Activated T-helper 17 cell treated with anti-CD3 and anti-CD28 coated beads, Interleukin-2, amount 50 U/mL, for 72 hours (primary cell): ENCODE results near the gene CFAP45. TPM values are rescaled to one million over a fixed set of nuclear protein-coding genes. Genes with fewer than 3 reads are reported as not detected.
"Not testable (repeated sequence)": the region's sequence is repeated elsewhere in the genome, so short reads cannot be mapped to it uniquely, and the experiment has no call there.

ENCODE experiments used
- ATAC-seq: fragments of 150-1000 bp; cut with Tn5 transposase; replicated peaks from 2 replicates; pipeline ENCODE4 v1.10.0; 2021; ENCODE audit warnings: mild to moderate bottlenecking, moderate library complexity
- H3K27ac Mint-ChIP-seq: one replicate; pipeline ENCODE4 v1.8.0; 2022; ENCODE audit warnings: mixed read lengths
- H3K27me3 Mint-ChIP-seq: one replicate; pipeline ENCODE4 v1.8.0; 2022; ENCODE audit warnings: mixed read lengths
- H3K36me3 Mint-ChIP-seq: one replicate; pipeline ENCODE4 v1.8.0; 2022; ENCODE audit warnings: low read depth, mild to moderate bottlenecking, mixed read lengths
- H3K4me1 Mint-ChIP-seq: one replicate; pipeline ENCODE4 v1.8.0; 2022; ENCODE audit warnings: mixed read lengths
- H3K4me3 Mint-ChIP-seq: one replicate; pipeline ENCODE4 v1.8.0; 2022; ENCODE audit warnings: mild to moderate bottlenecking, mixed read lengths
- H3K9me3 Mint-ChIP-seq: one replicate; pipeline ENCODE4 v1.8.0; 2022; ENCODE audit warnings: mixed read lengths
- total RNA-seq, 2 donors: library from RNA; stranded (reverse); gene quantifications; one replicate each; pipeline ENCODE4 v1.2.3, GENCODE V29; 2022

The CFAP45 gene
- total RNA-seq, 2 donors from 2014 or later = 0.78 to 3.6 TPM

DNA sequence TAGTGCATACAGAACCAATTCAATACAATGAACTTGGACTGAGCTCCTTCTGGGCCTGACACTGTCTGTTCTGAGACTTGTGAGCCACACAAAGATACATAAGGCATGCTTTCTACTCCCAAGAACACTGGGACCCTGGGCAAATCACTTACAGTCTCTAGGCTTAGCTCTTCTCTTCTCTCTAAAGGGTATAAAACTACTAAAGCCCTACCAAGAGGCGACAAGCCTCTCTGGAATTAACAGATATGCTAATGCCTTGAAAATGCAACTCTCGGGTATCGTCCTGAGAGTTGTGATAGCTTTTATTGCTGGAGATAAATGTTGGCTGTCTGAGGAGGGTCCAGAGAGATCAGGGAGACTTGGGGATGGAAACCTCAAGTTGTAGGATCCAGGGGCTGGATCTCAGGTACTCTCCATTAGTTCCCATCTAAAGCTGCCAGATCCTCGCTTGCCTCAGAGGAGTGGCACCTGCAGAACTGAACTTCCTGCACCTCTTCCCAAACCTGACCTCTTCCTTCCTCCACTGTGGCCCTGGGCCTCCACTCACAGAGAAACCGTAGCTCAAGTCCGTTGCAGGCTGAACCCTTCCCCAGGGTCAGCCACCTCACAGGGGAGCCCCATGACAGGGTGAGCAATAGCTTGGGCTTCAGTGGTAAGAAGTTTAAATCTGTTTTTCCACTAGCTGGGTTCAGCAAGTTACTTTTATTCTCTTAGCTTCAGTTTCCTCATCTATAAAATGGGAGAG, 11.5 kb upstream of the CFAP45 start:
- peaks cover 60% of the 10 kb centered on the region for H3K4me1 Mint-ChIP-seq
- H3K27ac Mint-ChIP-seq = peak overlapping the region; percentile 97
- ATAC-seq = peak; percentile 53
- peaks cover 27% of the 10 kb centered on the region for H3K36me3 Mint-ChIP-seq
- no peaks in the 10 kb centered on the region for H3K27me3 Mint-ChIP-seq
- H3K9me3 Mint-ChIP-seq = no peaks in the 10 kb centered on the region
- peak overlapping the region; percentile 75 for H3K4me3 Mint-ChIP-seq

GRCh38 chr1:159908031-159908940, 8.3 kb upstream of the CFAP45 start:
- no peaks in the 10 kb centered on the region for H3K9me3 Mint-ChIP-seq
- peak overlapping the region; percentile 90 for H3K27ac Mint-ChIP-seq
- ATAC-seq = no peak
- peaks cover 6% of the 10 kb centered on the region for H3K36me3 Mint-ChIP-seq
- peaks cover 38% of the 10 kb centered on the region for H3K4me1 Mint-ChIP-seq
- H3K27me3 Mint-ChIP-seq = no peaks in the 10 kb centered on the region
- no peak overlapping the region for H3K4me3 Mint-ChIP-seq

DNA sequence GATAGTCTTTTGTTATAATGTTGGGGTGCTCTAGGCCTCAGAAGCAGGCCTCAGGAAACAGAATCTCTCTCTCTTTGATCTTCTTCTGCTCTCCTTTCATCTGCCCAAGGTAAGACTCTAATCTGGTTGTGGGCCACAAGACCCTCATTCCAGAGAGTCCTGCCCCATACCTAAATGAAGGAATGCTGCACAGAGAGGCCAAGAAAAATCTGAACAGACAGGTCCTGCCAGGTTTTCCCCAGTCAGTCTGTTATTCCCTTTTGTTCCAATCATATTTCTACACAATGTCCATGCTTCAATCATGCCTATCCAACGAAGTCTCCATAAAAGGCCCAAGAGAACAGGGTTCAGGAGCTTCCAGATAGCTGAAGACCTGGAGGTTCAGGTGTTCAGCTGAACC, 7.0 kb upstream of the CFAP45 start:
- Mint-ChIP-seq H3K27ac (peak overlapping the region; percentile 9), H3K36me3 (peaks cover 5% of the 10 kb centered on the region), H3K27me3 (no peaks in the 10 kb centered on the region), H3K4me3 (no peak overlapping the region), H3K9me3 (no peaks in the 10 kb centered on the region), H3K4me1 (peaks cover 30% of the 10 kb centered on the region)
- ATAC-seq = no peak

DNA sequence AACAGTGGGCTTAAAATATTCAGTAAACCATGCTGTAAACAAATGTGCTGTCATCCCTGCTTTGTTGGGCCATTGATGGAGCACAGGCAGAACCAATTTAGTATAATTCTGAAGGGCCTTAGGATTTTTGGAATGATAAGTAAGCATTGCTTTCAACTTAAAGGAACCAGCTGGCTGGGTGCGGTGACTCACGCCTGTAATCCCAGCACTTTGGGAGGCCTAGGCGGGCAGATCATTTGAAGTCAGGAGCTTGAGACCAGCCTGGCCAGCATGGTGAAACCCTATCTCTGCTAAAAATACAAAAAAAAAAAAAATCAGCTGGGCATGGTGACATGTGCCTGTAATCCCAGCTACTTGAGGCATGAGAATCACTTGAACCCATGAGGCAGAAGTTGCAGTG, 4.1 kb upstream of the CFAP45 start:
- H3K36me3 Mint-ChIP-seq, ATAC-seq, H3K27me3 Mint-ChIP-seq, H3K4me1 Mint-ChIP-seq, H3K9me3 Mint-ChIP-seq, H3K4me3 Mint-ChIP-seq, H3K27ac Mint-ChIP-seq: not testable (repeated sequence)

GRCh38 chr1:159902541-159902940, 2.6 kb upstream of the CFAP45 start:
- Mint-ChIP-seq H3K36me3 (no peaks in the 10 kb centered on the region), H3K4me1 (peaks cover 4% of the 10 kb centered on the region), H3K27me3 (no peaks in the 10 kb centered on the region), H3K9me3 (no peaks in the 10 kb centered on the region), H3K27ac (no peak overlapping the region), H3K4me3 (no peak overlapping the region)
- no peak for ATAC-seq

- H3K9me3 Mint-ChIP-seq = no peaks in the 10 kb centered on the region
- no peaks in the 10 kb centered on the region for H3K4me1 Mint-ChIP-seq
- H3K4me3 Mint-ChIP-seq = no peak overlapping the region
- no peak overlapping the region for H3K27ac Mint-ChIP-seq
- no peaks in the 10 kb centered on the region for H3K36me3 Mint-ChIP-seq
- H3K27me3 Mint-ChIP-seq = no peaks in the 10 kb centered on the region
- ATAC-seq = no peak
These were observed 893 bp upstream of the CFAP45 start for GRCh38 chr1:159900755-159901360.

DNA sequence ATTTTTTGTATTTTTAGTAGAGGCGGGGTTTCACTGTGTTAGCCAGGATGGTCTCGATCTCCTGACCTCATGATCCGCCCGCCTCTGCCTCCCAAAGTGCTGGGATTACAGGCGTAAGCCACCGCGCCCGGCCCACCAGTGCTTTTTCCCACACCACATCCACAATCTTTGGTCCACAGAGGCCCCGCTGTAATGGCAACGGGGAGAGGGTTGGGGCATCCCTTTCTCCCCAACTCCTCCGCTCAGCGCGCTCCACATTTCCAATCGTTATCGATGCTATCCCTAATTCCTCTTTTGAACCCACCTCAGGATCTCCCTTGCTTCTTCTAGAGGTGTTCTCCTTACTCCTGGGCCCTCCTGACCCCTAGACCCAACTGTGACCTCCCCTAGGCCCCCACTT, 331 bp downstream of the CFAP45 start:
- H3K4me1 Mint-ChIP-seq, H3K36me3 Mint-ChIP-seq, H3K4me3 Mint-ChIP-seq, H3K27me3 Mint-ChIP-seq, ATAC-seq, H3K9me3 Mint-ChIP-seq: not testable (repeated sequence)
- H3K27ac Mint-ChIP-seq = peak overlapping the region; percentile 26

GRCh38 chr1:159898527-159898926, 1.4 kb downstream of the CFAP45 start:
- no peak for ATAC-seq
- Mint-ChIP-seq H3K27me3 (no peaks in the 10 kb centered on the region), H3K9me3 (no peaks in the 10 kb centered on the region), H3K27ac (no peak overlapping the region), H3K4me1 (no peaks in the 10 kb centered on the region), H3K36me3 (no peaks in the 10 kb centered on the region), H3K4me3 (no peak overlapping the region)

DNA sequence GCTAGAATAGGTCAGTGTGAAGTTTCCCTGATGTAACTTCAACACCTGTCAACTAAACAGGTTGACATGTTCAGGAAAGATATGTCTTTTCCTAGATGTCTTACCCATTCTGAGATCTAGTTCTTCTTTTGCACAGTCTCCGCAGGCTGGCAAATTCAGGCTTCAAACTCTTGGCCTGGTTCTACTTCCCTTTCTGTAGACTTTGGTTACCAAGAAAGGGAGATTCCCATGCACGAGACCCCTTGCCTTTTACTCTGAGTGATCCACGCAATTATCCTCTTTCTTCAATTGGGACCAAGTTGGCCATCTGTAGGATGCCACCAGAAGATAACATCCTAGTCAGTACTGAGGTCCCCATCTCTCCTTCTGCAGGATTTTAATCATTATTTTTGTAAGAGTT, 2.0 kb downstream of the CFAP45 start:
- no peaks in the 10 kb centered on the region for H3K4me1 Mint-ChIP-seq
- no peaks in the 10 kb centered on the region for H3K9me3 Mint-ChIP-seq
- no peaks in the 10 kb centered on the region for H3K36me3 Mint-ChIP-seq
- H3K27ac Mint-ChIP-seq = no peak overlapping the region
- H3K4me3 Mint-ChIP-seq = no peak overlapping the region
- no peak for ATAC-seq
- H3K27me3 Mint-ChIP-seq = no peaks in the 10 kb centered on the region

- H3K9me3 Mint-ChIP-seq = no peaks in the 10 kb centered on the region
- no peaks in the 10 kb centered on the region for H3K27me3 Mint-ChIP-seq
- H3K4me1 Mint-ChIP-seq = no peaks in the 10 kb centered on the region
These were observed 3.4 kb downstream of the CFAP45 start for GRCh38 chr1:159896546-159896930.

GRCh38 chr1:159895836-159896545, 4.0 kb downstream of the CFAP45 start:
- Mint-ChIP-seq H3K27me3 (no peaks in the 10 kb centered on the region), H3K36me3 (no peaks in the 10 kb centered on the region)
- no peak for ATAC-seq

More at GRCh38 chr1:159896546-159896930, 3.4 kb downstream of the CFAP45 start:
- Mint-ChIP-seq H3K27ac (peak overlapping the region; percentile 44), H3K36me3 (no peaks in the 10 kb centered on the region), H3K4me3 (no peak overlapping the region)
- no peak for ATAC-seq

GRCh38 chr1:159895286-159895685, 4.7 kb downstream of the CFAP45 start:
- Mint-ChIP-seq H3K4me1 (peaks cover under 1% of the 10 kb centered on the region), H3K27ac (peak overlapping the region; percentile 58)

More at GRCh38 chr1:159895836-159896545, 4.0 kb downstream of the CFAP45 start:
- Mint-ChIP-seq H3K9me3 (no peaks in the 10 kb centered on the region), H3K4me3 (no peak overlapping the region), H3K27ac (peak overlapping the region; percentile 44), H3K4me1 (no peaks in the 10 kb centered on the region)

GRCh38 chr1:159892944-159893343, 7.0 kb downstream of the CFAP45 start:
- Mint-ChIP-seq H3K4me1 (peaks cover 6% of the 10 kb centered on the region), H3K9me3 (no peaks in the 10 kb centered on the region), H3K27ac (no peak overlapping the region), H3K4me3 (no peak overlapping the region), H3K36me3 (no peaks in the 10 kb centered on the region), H3K27me3 (no peaks in the 10 kb centered on the region)
- ATAC-seq = no peak

More at GRCh38 chr1:159895286-159895685, 4.7 kb downstream of the CFAP45 start:
- no peaks in the 10 kb centered on the region for H3K27me3 Mint-ChIP-seq
- no peaks in the 10 kb centered on the region for H3K9me3 Mint-ChIP-seq
- no peak for ATAC-seq
- H3K36me3 Mint-ChIP-seq = no peaks in the 10 kb centered on the region
- no peak overlapping the region for H3K4me3 Mint-ChIP-seq
